ENCODE results near the gene NUMA1. TPM values are rescaled to one million over a fixed set of nuclear protein-coding genes. Genes with fewer than 3 reads are reported as not detected.

NUMA1 gene
- total and polyA plus RNA-seq, 9 of the 15 experiments (the other 6 are each of a cell fraction or from before 2014, with no cell fraction given), result 4.1 to 104 (median 51.2) TPM

DNA sequence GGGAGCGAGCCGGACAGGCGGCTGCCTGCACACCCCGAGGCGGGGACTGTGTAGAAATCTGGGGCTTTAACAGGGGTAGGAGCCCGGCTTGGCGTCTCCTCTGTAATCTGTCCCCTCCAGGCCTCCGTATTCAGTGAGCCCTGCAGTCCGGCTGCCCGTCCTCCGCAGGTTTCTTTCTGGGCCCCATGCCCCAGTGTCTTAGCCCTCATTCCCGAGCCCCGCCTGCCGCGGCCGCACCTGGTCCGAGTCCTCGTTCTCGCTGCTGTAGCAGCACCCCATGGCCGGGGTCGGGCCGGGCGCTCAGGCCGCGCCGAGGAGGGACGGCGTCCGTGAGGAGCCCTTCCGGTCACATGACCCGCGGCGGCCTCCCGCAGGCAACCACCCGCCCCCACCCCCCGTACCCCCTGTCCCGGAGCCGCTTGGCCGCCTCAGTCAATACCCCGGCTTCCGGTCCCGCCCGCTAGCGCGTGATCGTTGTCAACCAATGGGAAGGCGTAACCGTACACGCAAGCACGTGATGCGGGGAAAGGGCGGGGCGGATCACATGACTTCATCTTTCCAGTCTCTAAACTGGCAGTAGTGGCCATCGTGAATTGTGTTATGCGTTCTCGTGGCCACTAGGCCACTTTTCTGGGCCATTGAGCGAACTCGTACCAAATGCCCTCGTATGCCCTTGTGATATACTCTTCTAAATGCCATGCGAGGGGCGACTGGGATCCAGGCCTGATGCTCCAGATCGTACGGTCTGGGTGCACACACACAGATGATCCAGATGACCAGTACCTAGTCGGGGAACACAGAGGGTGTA, 22.8 kb upstream of the NUMA1 start, which contains the start of gene LAMTOR1 (continued):
- peak; percentile 19; the same call in 1 of the 2 replicates for TF ChIP-seq ZNF644 (tag; IDR thresholded peaks at IDR 0.05; ENCODE audit: low read depth)
- TF ChIP-seq PYGO2 (tag; IDR thresholded peaks at IDR 0.05), result no peak
- TF ChIP-seq, protein P1, sequence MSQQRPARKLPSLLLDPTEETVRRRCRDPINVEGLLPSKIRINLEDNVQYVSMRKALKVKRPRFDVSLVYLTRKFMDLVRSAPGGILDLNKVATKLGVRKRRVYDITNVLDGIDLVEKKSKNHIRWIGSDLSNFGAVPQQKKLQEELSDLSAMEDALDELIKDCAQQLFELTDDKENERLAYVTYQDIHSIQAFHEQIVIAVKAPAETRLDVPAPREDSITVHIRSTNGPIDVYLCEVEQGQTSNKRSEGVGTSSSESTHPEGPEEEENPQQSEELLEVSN (IDR thresholded peaks at IDR 0.05; ENCODE audit: borderline replicate concordance in 1 of 2, extremely low read depth in 1 of 2, insufficient read depth in 1 of 2, insufficient read length in 1 of 2, low read depth in 1 of 2, low read length in 1 of 2, poor library complexity in 1 of 2, severe bottlenecking in 1 of 2), result peak; percentile 87 to 93
- TF ChIP-seq PRMT5 (CRISPR knock-in tag; IDR thresholded peaks at IDR 0.05), result 0 out of 2 replicates have a peak, but pooled peaks have one; percentile 17
- TF ChIP-seq, protein P2, sequence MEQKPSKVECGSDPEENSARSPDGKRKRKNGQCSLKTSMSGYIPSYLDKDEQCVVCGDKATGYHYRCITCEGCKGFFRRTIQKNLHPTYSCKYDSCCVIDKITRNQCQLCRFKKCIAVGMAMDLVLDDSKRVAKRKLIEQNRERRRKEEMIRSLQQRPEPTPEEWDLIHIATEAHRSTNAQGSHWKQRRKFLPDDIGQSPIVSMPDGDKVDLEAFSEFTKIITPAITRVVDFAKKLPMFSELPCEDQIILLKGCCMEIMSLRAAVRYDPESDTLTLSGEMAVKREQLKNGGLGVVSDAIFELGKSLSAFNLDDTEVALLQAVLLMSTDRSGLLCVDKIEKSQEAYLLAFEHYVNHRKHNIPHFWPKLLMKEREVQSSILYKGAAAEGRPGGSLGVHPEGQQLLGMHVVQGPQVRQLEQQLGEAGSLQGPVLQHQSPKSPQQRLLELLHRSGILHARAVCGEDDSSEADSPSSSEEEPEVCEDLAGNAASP (IDR thresholded peaks at IDR 0.05), result no peak; the same call in 1 of the 2 replicates
- no peak for TF ChIP-seq MYBL2 (IDR thresholded peaks at IDR 0.05; ENCODE audit: low read depth)
- no peak for TF ChIP-seq MYBL2 (CRISPR knock-in tag; IDR thresholded peaks at IDR 0.05; ENCODE audit: borderline replicate concordance)
- TF ChIP-seq POLR2A (conservative IDR thresholded peaks at IDR 0.05), result peak; percentile 91
- TF ChIP-seq, protein P3, sequence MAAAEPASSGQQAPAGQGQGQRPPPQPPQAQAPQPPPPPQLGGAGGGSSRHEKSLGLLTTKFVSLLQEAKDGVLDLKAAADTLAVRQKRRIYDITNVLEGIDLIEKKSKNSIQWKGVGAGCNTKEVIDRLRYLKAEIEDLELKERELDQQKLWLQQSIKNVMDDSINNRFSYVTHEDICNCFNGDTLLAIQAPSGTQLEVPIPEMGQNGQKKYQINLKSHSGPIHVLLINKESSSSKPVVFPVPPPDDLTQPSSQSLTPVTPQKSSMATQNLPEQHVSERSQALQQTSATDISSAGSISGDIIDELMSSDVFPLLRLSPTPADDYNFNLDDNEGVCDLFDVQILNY (CRISPR knock-in tag; IDR thresholded peaks at IDR 0.05), result no peak
- TF ChIP-seq CBX3 (IDR thresholded peaks at IDR 0.05; ENCODE audit: borderline replicate concordance in 1 of 2, low read length in 2 of 2), result peak in 1 of 2 experiments; percentile 91; a peak in 2 of 3 replicates
- TF ChIP-seq RB1 (IDR thresholded peaks at IDR 0.05; ENCODE audit: low read depth), result peak; percentile 39; the same call in 1 of the 2 replicates
- no peak for TF ChIP-seq DDX20 (tag; IDR thresholded peaks at IDR 0.05; ENCODE audit: low read depth)
- peak; percentile 91 for TF ChIP-seq GABPB1 (CRISPR knock-in tag; IDR thresholded peaks at IDR 0.05)
- peak; percentile 85 for TF ChIP-seq EP400 (IDR thresholded peaks at IDR 0.05)
- TF ChIP-seq CEBPG (CRISPR knock-in tag; IDR thresholded peaks at IDR 0.05), result no peak
- no peak for TF ChIP-seq CEBPG (tag; conservative IDR thresholded peaks at IDR 0.05 in 1 of 2, IDR thresholded peaks at IDR 0.05 in 1 of 2)
- TF ChIP-seq POLR2AphosphoS2 (IDR thresholded peaks at IDR 0.05; ENCODE audit: low read length), result peak; percentile 66; the same call in 1 of the 2 replicates
- peak; percentile 80; the same call in 1 of the 2 replicates for TF ChIP-seq CBFB (CRISPR knock-in tag; IDR thresholded peaks at IDR 0.05)
- TF ChIP-seq, protein P4, sequence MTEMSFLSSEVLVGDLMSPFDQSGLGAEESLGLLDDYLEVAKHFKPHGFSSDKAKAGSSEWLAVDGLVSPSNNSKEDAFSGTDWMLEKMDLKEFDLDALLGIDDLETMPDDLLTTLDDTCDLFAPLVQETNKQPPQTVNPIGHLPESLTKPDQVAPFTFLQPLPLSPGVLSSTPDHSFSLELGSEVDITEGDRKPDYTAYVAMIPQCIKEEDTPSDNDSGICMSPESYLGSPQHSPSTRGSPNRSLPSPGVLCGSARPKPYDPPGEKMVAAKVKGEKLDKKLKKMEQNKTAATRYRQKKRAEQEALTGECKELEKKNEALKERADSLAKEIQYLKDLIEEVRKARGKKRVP (CRISPR knock-in tag; IDR thresholded peaks at IDR 0.05), result no peak
- no peak for TF ChIP-seq ZBED1 (IDR thresholded peaks at IDR 0.05)
- TF ChIP-seq, protein P5, sequence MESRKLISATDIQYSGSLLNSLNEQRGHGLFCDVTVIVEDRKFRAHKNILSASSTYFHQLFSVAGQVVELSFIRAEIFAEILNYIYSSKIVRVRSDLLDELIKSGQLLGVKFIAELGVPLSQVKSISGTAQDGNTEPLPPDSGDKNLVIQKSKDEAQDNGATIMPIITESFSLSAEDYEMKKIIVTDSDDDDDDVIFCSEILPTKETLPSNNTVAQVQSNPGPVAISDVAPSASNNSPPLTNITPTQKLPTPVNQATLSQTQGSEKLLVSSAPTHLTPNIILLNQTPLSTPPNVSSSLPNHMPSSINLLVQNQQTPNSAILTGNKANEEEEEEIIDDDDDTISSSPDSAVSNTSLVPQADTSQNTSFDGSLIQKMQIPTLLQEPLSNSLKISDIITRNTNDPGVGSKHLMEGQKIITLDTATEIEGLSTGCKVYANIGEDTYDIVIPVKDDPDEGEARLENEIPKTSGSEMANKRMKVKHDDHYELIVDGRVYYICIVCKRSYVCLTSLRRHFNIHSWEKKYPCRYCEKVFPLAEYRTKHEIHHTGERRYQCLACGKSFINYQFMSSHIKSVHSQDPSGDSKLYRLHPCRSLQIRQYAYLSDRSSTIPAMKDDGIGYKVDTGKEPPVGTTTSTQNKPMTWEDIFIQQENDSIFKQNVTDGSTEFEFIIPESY (CRISPR knock-in tag; IDR thresholded peaks at IDR 0.05), result peak; percentile 60

Data from K562 (cell line).